ENCODE results near the gene GBA2.

DNA sequence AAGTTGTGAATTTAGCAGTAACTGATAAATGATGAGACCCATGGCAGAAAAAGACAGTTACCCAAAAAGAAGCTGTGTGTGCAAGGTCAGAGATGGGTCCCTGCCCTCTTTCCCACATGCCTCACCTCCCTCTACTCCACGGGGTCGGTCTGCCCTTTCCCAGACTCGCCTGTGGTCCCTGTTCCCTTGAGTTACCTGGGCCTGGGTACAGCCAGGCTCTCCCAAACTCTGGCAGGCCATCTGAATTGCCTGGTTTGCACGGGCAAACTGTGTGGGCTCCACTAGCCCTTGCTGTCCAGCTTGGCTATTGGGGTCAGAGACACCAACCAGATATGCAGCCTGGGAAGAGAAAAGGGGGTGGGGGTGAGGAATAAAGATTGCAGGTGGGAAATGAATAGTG lies 40.9 kb downstream of the GBA2 start:
- TF ChIP-seq CTCF (IDR thresholded peaks at IDR 0.05) (no peak), POLR2A (IDR thresholded peaks at IDR 0.05) (no peak), EP300 (IDR thresholded peaks at IDR 0.05) (no peak)
